Fibroblast of pulmonary artery (primary cell): ENCODE data around the gene SLC25A13.

ENCODE experiments used
- DNase-seq: peaks from one replicate; pipeline ENCODE4 v3.0.0-alpha.2; 2010; ENCODE audit warnings: low read depth
- H3K4me3 ChIP-seq: replicated peaks from 2 replicates; pipeline ENCODE4 v1.5.1; 2011; ENCODE audit warnings: low read depth, mild to moderate bottlenecking, control low read depth, low read length, moderate library complexity
- CTCF ChIP-seq: IDR thresholded peaks from 2 replicates; pipeline ENCODE4 v1.5.1; 2011; ENCODE audit warnings: mild to moderate bottlenecking, control low read depth, low read length, inconsistent platforms; ENCODE audit errors: missing control alignments

SLC25A13 gene

GRCh38 chr7:96178581-96178980 is 143.3 kb downstream of the SLC25A13 start:
- no peak for DNase-seq
- H3K4me3 ChIP-seq: no peak overlapping the region
- no peak for TF ChIP-seq CTCF

GRCh38 chr7:96177353-96177752 is 144.5 kb downstream of the SLC25A13 start:
- H3K4me3 ChIP-seq: no peak overlapping the region
- TF ChIP-seq CTCF: no peak
- DNase-seq: no peak

- H3K4me3 ChIP-seq: no peak overlapping the region
- TF ChIP-seq CTCF: no peak
- DNase-seq: no peak
These were observed 147.1 kb downstream of the SLC25A13 start for GRCh38 chr7:96174812-96175211.

- no peak for DNase-seq
- no peak for TF ChIP-seq CTCF
- no peak overlapping the region for H3K4me3 ChIP-seq
These were observed 148.1 kb downstream of the SLC25A13 start for GRCh38 chr7:96173781-96174180.

GRCh38 chr7:96169439-96169838 is 152.5 kb downstream of the SLC25A13 start:
- no peak for TF ChIP-seq CTCF
- DNase-seq: peak; percentile 65

GRCh38 chr7:96167424-96167823 is 154.5 kb downstream of the SLC25A13 start:
- DNase-seq: no peak
- TF ChIP-seq CTCF: no peak
- no peak overlapping the region for H3K4me3 ChIP-seq

More at GRCh38 chr7:96169439-96169838, 152.5 kb downstream of the SLC25A13 start:
- H3K4me3 ChIP-seq: no peak overlapping the region

- no peak overlapping the region for H3K4me3 ChIP-seq
- no peak for TF ChIP-seq CTCF
- DNase-seq: no peak
These were observed 160.0 kb downstream of the SLC25A13 start for GRCh38 chr7:96161897-96162296.
